Psoas muscle (tissue), 8 donors: Measurements from ENCODE around the gene IER3IP1. TPM values are rescaled to one million over a fixed set of nuclear protein-coding genes. Genes with fewer than 3 reads are reported as not detected.

Experiments
- ATAC-seq, 4 donors: fragments of 200-7000 bp; cut with Tn5 transposase; one replicate each; pipeline ENCODE4 v1.9.1; 2020; ENCODE audit warnings: moderate library complexity in 3 of 4, mild to moderate bottlenecking in 2 of 4
- DNase-seq, 2 donors: peaks; one replicate each; pipeline ENCODE4 v3.0.0-alpha.2; 2020
- H3K27ac ChIP-seq: fragments of 200-600 bp; one replicate; pipeline ENCODE4 v1.8.0; 2022
- H3K27me3 ChIP-seq, 3 donors: fragments of 200-600 bp in 1 of 3; one replicate each; pipeline versions ENCODE4 v1.6.1 to v1.8.0; 2013 to 2022; ENCODE audit warnings: low read length in 2 of 3, mild to moderate bottlenecking in 2 of 3, moderate library complexity in 1 of 3; ENCODE audit not compliant: insufficient read depth in 3 of 3
- H3K36me3 ChIP-seq, 2 donors: fragments of 200-600 bp in 1 of 2; one replicate each; pipeline versions ENCODE4 v1.6.1 to v1.8.0; 2013 to 2022; ENCODE audit warnings: low read depth in 1 of 2, mild to moderate bottlenecking in 1 of 2, moderate library complexity in 1 of 2; ENCODE audit not compliant: insufficient read depth in 1 of 2
- H3K4me1 ChIP-seq: fragments of 200-600 bp; one replicate; pipeline ENCODE4 v1.8.0; 2022
- H3K4me3 ChIP-seq: fragments of 200-600 bp; one replicate; pipeline ENCODE4 v1.8.0; 2022; ENCODE audit warnings: mild to moderate bottlenecking
- H3K9me3 ChIP-seq: fragments of 200-600 bp; one replicate; pipeline ENCODE4 v1.8.0; 2022
- WGBS, 3 donors: extraction: QIAGEN DNeasy Blood & Tissue Kit; methylation state at CpG; one replicate each; pipeline versions ENCODE4 v1.1.6 to v1.1.7; 2013; 5-methylcytosine and 5-hydroxymethylcytosine counted together
- intact Hi-C, 2 donors: fragments of 100-400 bp; cut with DNase I; formaldehyde crosslinking; loops; one replicate each; pipeline versions ENCODE4 v1.11.0 to v1.14.2; 2022
- polyA plus RNA-seq, 3 donors: library from polyadenylated mRNA; stranded (reverse); fragments of 200-250 nt; gene quantifications; one replicate each; pipeline ENCODE4 v1.2.3, GENCODE V29; 2013
- total RNA-seq, 4 donors: library from RNA; stranded (reverse); fragmentation: NEBNext Ultra II Directional in 2 of 4; extraction: Animal tissue kit (Norgen Biotek cat#: 25700) in 2 of 4; gene quantifications; one replicate each; pipeline versions ENCODE4 v1.2.1 to v1.2.4, GENCODE V29; 2021 to 2023
- TF ChIP-seq, protein P1 (sequence below): fragments of 200-600 bp; IDR thresholded peaks from one replicate; pipeline ENCODE4 v1.8.0; 2022; ENCODE audit warnings: antibody characterized with exemption
- donor health status: healthy with polysubstance abuse.
- donor health status: DM: no; HTN: no; CAD: no; lungs with moderate emphysema.
- donor health status: Bipolar disorder and iron deficiency.
- donor health status: healthy.
- donor health status: DM: yes; HTN: yes; CAD: no.
- donor health status: DM: no; HTN: no; CAD: no.
- donor health status: DM: no; HTN: no; CAD: no.
- donor health status: DM: yes; HTN: yes; CAD: no.

IER3IP1 gene
- total and polyA plus RNA-seq, 7 donors, result 9.3 to 27.9 (median 12.6) TPM

DNA sequence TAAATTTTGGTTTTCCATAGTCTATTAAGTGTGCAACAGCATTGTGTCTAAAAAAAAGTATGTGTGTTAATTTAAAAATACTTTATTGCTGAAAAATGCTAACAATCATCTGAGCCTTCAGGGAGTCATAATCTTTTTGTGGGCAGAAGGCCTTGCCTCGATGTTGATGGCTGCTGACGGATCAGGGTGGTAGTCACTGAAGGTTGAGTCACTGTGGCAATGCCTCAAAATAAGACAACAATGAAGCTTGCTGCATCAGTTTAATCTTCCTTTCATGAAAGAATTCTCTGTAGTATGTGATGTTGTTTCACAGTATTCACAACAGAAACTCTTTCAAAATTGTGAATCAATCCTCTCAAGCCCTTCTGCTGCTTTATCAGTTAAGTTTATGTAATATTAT, 57.2 kb downstream of the IER3IP1 start:
- H3K36me3 ChIP-seq, result peaks cover 0 to 40% of the 10 kb centered on the region in 2 donors
- 94 to 98% (median 96%) methylated on average over 2 of the region's 2 CpGs for WGBS, 3 donors

DNA sequence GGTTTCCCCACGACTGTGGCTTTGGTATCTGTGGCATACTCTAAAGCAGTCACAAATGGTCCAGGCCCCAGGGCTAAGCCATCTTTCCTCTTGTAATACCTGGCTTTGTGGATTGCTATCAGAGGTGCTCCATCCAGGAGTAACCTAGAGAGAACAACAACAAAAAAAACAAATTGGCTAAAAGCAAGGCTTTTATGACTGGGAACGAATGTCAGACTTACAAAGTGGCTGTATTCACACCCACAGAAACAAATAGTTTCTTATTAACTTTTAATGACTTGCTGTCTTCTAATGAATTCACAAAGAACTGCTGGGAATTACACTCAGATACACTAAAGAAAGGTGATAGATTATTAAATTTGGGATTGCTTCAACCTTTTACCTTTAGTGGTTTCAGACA, 61.0 kb downstream of the IER3IP1 start:
- Histone ChIP-seq H3K27me3 (no peaks in the 10 kb centered on the region), H3K4me3 (no peak overlapping the region), H3K27ac (no peak overlapping the region), H3K36me3 (peaks cover 5 to 61% of the 10 kb centered on the region in 2 donors), H3K4me1 (peaks cover 3% of the 10 kb centered on the region), H3K9me3 (no peaks in the 10 kb centered on the region)
- TF ChIP-seq, protein P1, sequence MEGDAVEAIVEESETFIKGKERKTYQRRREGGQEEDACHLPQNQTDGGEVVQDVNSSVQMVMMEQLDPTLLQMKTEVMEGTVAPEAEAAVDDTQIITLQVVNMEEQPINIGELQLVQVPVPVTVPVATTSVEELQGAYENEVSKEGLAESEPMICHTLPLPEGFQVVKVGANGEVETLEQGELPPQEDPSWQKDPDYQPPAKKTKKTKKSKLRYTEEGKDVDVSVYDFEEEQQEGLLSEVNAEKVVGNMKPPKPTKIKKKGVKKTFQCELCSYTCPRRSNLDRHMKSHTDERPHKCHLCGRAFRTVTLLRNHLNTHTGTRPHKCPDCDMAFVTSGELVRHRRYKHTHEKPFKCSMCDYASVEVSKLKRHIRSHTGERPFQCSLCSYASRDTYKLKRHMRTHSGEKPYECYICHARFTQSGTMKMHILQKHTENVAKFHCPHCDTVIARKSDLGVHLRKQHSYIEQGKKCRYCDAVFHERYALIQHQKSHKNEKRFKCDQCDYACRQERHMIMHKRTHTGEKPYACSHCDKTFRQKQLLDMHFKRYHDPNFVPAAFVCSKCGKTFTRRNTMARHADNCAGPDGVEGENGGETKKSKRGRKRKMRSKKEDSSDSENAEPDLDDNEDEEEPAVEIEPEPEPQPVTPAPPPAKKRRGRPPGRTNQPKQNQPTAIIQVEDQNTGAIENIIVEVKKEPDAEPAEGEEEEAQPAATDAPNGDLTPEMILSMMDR, result no peak
- intact Hi-C loops, result no loop called here
- DNase-seq (no peak), ATAC-seq (no peak)
- 61 to 76% (median 64%) methylated on average over 2 of the region's 2 CpGs for WGBS, 3 donors

More for the DNA sequence above, 57.2 kb downstream of the IER3IP1 start:
- H3K4me3 ChIP-seq, result no peak overlapping the region
- intact Hi-C loops, result no loop called here
- ATAC-seq (no peak), DNase-seq (no peak)
- H3K9me3 ChIP-seq, result no peaks in the 10 kb centered on the region
- H3K4me1 ChIP-seq, result no peaks in the 10 kb centered on the region
- H3K27me3 ChIP-seq, result no peaks in the 10 kb centered on the region
- TF ChIP-seq, protein P1, result no peak
- H3K27ac ChIP-seq, result no peak overlapping the region

DNA sequence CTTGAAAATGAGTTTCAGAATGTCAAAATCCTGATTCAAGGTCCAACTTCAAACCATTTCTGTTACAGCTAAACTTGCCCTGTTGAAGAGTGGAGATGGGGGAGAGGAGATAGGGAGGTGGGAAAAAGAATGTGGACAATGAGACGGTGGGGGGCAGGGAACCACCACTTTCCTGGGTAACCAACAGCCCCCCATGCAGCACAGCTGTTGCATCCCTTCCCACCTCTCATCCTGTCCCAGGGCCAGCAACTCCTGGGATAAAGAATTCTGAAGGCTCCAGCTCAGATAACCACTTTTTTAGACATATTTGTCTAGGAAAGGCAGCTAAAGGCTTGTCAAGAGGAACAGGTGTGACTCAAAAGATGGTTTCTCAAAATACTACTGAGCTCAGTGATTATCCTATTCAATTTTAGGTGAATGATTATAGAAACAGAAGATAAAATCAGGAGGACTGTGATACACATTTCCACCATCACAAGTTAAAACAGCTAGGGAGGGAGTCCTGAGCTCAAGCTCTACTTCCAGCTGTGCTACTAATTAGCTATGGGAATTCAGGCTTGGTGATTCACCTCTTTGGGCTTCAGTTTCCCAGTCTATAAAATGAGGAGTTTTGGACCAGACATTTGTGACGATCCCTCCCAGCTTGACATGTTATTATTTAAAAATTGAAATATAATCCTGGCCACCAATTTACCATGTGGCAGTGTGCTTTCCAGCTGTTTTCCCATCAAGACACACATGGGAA, 62.2 kb downstream of the IER3IP1 start:
- WGBS, 3 donors, result 75 to 84% (median 81%) methylated on average over 2 of the region's 2 CpGs
- no peak for ATAC-seq
- H3K27me3 ChIP-seq, result no peaks in the 10 kb centered on the region
- H3K36me3 ChIP-seq, result peaks cover 5 to 58% of the 10 kb centered on the region in 2 donors
- DNase-seq, result no peak
- H3K9me3 ChIP-seq, result no peaks in the 10 kb centered on the region
- TF ChIP-seq, protein P1, result no peak
- H3K4me3 ChIP-seq, result no peak overlapping the region
- intact Hi-C loops, result no loop called here
- peaks cover 8% of the 10 kb centered on the region for H3K4me1 ChIP-seq
- no peak overlapping the region for H3K27ac ChIP-seq

DNA sequence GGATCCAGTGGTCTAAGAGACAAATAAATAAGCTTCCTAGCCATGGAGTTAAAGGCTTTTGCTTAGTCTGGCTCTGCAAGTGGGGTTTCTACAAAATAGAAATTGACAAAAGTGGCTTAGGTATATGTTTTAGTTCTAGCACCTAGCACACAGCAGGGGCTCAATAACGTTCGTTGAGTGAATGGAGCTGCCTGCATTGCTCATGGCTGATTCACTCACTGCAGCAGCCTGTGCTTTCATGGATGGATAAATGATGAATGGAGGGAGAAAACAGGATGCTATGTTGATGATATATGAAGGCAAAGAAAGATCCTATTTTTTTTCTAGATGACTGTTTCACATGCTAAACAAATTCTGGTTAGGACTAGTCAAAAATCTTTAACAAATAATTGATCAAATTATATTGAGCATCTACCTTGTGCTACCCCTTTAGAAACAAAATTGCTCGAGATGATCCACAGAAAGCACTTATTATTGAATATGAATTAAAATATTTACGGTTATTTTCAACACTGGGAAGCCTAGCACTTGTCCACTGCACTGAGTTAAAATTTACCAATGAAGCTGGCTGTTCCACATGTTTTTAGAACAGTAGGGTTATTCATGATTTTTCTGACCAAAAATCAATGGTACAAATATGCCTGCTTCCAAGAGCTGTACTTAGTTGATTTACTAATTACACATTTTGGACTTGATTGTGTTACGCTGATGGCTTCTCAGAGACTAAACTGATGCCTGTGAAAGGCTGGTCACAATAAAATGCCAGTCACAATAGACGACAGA, 65.5 kb downstream of the IER3IP1 start:
- WGBS, 3 donors, result 87 to 92% (median 92%) methylated on average over 6 of the region's 6 CpGs
- peaks cover 14 to 84% of the 10 kb centered on the region in 2 donors for H3K36me3 ChIP-seq
- intact Hi-C loops, result no loop called here

More for the DNA sequence above, 65.5 kb downstream of the IER3IP1 start:
- H3K4me3 ChIP-seq, result no peak overlapping the region
- no peak for DNase-seq
- no peak overlapping the region for H3K27ac ChIP-seq
- no peak for ATAC-seq
- TF ChIP-seq, protein P1, result no peak
- no peaks in the 10 kb centered on the region for H3K9me3 ChIP-seq
- peaks cover 8% of the 10 kb centered on the region for H3K4me1 ChIP-seq
- H3K27me3 ChIP-seq, result no peaks in the 10 kb centered on the region
